Measurements from ENCODE around the gene CEACAM21.

CEACAM21 gene

GRCh38 chr19:41604831-41605230 lies 28.9 kb downstream of the CEACAM21 start:
- Mint-ChIP-seq H3K27me3 (peaks cover 7% of the 10 kb centered on the region), H3K4me1 (no peaks in the 10 kb centered on the region), H3K9me3 (peaks cover 2% of the 10 kb centered on the region), H3K36me3 (no peaks in the 10 kb centered on the region), H3K4me3 (no peak overlapping the region), H3K27ac (no peak overlapping the region)
- DNase-seq (ENCODE audit: low spot score in 2 of 2), result no peak
- ATAC-seq (ENCODE audit: low read depth), result no peak

DNA sequence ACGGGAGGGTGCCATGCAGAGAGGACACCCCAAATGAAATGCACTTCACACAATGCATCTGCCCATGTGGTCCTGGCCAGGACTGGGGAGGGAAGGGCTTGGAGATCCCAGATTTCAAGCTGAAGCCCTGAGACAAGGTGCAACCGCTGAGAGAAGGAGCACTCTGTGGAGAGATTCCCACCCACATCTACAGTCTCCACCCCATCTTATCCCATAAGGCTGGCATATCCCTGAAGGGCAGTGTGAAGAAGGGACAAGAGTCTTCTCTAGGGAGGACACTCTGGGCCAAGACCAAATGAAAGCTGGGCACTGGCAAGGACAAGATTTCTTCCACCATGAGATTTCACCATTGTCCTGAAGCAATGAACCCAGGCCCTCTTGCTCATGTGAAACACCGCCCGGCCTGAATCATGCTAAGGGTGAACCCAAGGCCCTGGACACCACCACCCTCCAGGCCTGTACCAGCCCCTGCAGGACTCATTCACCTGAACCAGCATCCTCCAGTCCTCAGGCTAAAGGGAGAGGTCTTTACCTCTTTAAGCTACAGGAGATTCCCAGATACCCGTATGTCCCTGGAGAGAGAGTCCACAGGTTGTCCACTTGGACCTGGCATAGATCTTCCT lies 30.4 kb downstream of the CEACAM21 start:
- peaks cover 2% of the 10 kb centered on the region for H3K36me3 Mint-ChIP-seq
- peaks cover 9% of the 10 kb centered on the region for H3K27me3 Mint-ChIP-seq
- no peaks in the 10 kb centered on the region for H3K4me1 Mint-ChIP-seq
- H3K4me3 Mint-ChIP-seq, result no peak overlapping the region
- no peak overlapping the region for H3K27ac Mint-ChIP-seq
- ATAC-seq (ENCODE audit: low read depth) (no peak), DNase-seq (ENCODE audit: low spot score in 2 of 2) (no peak)
- peaks cover 5% of the 10 kb centered on the region for H3K9me3 Mint-ChIP-seq

GRCh38 chr19:41607668-41608067 lies 31.7 kb downstream of the CEACAM21 start:
- peaks cover 7% of the 10 kb centered on the region for H3K27me3 Mint-ChIP-seq
- H3K4me1 Mint-ChIP-seq, result no peaks in the 10 kb centered on the region
- peaks cover 5% of the 10 kb centered on the region for H3K9me3 Mint-ChIP-seq
- DNase-seq (ENCODE audit: low spot score in 2 of 2) (no peak), ATAC-seq (ENCODE audit: low read depth) (no peak)
- no peak overlapping the region for H3K27ac Mint-ChIP-seq
- no peak overlapping the region for H3K4me3 Mint-ChIP-seq
- peaks cover 2% of the 10 kb centered on the region for H3K36me3 Mint-ChIP-seq

DNA sequence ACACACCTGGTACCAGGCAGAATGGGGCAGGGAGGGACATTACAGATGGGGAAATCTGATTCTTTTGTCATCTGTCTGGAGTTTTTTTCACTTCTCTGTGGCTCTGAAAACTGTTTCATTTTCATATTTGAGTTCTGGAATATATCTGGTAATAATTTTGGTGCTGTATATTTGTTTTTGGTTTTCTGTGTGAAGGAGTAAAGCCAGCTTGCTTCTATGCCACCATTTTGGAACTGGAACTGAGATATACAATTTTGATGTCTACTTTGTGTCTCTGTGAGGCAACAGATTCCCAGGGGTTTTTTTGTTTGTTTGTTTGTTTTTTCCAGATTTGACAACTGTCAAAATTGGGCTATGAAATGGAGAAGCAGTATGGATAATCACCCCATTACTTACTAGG lies 34.8 kb downstream of the CEACAM21 start:
- Mint-ChIP-seq H3K27ac (no peak overlapping the region), H3K9me3 (peaks cover 8% of the 10 kb centered on the region), H3K4me1 (no peaks in the 10 kb centered on the region), H3K27me3 (peaks cover 25% of the 10 kb centered on the region), H3K36me3 (peaks cover 2% of the 10 kb centered on the region), H3K4me3 (no peak overlapping the region)
- ATAC-seq (ENCODE audit: low read depth), result no peak
- DNase-seq (ENCODE audit: low spot score in 2 of 2), result no peak

DNA sequence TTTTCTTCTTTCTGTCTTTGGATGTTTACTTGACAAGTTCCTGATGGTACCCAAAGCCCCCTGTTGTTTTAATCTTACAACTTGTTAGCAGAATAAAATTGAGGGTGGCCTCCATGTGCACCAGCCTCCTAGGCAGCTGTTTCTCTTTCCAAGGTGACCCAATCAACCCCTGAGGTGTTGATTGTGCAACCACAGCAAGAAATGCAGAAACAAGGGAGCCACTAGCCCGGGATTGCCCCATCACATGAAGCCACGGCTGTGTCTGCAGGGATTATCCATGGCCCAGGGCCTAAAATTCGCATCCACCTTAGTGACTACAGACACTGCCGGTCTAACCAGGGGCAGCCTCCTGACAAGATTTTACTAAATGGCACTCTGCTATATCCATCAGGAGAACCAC lies 36.5 kb downstream of the CEACAM21 start:
- Mint-ChIP-seq H3K4me3 (no peak overlapping the region), H3K27ac (no peak overlapping the region), H3K27me3 (peaks cover 30% of the 10 kb centered on the region)

DNA sequence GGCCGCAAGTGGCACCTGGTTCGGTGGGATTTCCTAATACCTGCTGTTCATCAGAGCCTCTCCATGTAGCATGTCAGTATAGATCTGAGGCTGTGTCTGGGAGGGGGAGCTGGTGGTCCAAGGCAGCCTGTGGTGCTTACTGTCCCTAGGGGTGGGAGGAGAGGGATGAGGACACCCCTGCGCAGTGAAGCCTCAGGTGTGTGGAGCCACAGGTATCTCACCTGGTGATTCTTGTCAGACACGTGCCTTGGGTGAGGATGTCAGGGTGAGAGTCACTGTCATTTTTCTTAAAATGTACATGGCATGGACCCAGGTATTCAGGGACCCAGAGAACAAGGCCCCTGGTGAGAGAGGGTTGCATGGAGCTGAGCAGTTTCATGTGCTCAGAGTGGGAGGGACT lies 39.2 kb downstream of the CEACAM21 start:
- peaks cover 3% of the 10 kb centered on the region for H3K9me3 Mint-ChIP-seq
- H3K27me3 Mint-ChIP-seq, result peaks cover 29% of the 10 kb centered on the region
- H3K36me3 Mint-ChIP-seq, result no peaks in the 10 kb centered on the region
- no peaks in the 10 kb centered on the region for H3K4me1 Mint-ChIP-seq
- H3K4me3 Mint-ChIP-seq, result no peak overlapping the region
- DNase-seq (ENCODE audit: low spot score in 2 of 2) (no peak), ATAC-seq (ENCODE audit: low read depth) (no peak)
- H3K27ac Mint-ChIP-seq, result no peak overlapping the region

More for the DNA sequence above, 36.5 kb downstream of the CEACAM21 start:
- no peak for ATAC-seq (ENCODE audit: low read depth)
- peaks cover 2% of the 10 kb centered on the region for H3K36me3 Mint-ChIP-seq
- no peaks in the 10 kb centered on the region for H3K4me1 Mint-ChIP-seq
- no peak for DNase-seq (ENCODE audit: low spot score in 2 of 2)
- peaks cover 8% of the 10 kb centered on the region for H3K9me3 Mint-ChIP-seq

DNA sequence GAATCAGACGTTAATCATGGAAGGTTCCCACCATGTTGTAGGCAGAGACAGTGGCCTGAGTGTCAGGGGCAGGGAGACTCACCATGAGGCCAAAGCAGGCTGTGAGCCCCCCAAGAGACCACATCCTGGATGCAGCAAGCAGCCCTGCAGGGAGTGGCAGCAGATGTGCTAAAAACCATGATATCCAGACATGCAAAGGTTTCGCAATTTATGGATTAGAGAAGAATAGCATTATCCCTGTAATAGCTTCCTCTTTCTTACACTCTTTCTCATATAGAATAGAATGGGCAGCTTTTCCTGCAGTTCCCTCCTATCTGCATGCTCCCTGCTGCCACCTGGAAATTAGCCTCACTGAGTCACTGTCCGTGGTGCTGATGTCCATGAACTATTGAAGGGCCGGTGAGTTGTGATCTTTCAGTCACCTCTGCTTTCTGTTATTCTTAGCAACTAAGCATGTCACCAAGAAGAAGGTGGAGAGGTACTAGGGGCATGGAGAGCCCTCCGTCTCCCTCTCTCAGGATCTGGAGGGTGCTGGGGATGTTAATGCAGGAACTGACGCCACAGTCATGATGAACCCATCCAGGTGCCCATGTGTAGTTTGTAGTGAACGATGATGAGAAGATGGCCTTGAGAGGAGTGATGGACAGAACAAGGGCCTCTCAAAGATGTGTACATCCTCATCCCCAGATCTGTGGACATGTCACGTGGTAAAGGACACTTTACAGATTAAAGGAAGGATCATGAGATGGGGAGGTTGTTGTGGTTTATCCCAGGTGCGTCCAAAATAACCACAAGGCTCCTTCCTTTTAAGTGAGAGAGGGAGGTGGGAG lies 41.0 kb downstream of the CEACAM21 start:
- Mint-ChIP-seq H3K4me1 (no peaks in the 10 kb centered on the region), H3K27ac (no peak overlapping the region), H3K4me3 (no peak overlapping the region), H3K27me3 (peaks cover 31% of the 10 kb centered on the region), H3K36me3 (no peaks in the 10 kb centered on the region), H3K9me3 (peaks cover 3% of the 10 kb centered on the region)
- no peak for DNase-seq (ENCODE audit: low spot score in 2 of 2)
- no peak for ATAC-seq (ENCODE audit: low read depth)

- Mint-ChIP-seq H3K27me3 (peaks cover 30% of the 10 kb centered on the region), H3K4me1 (no peaks in the 10 kb centered on the region), H3K27ac (no peak overlapping the region), H3K4me3 (no peak overlapping the region), H3K36me3 (no peaks in the 10 kb centered on the region), H3K9me3 (peaks cover 3% of the 10 kb centered on the region)
- ATAC-seq (ENCODE audit: low read depth), result no peak
- peak in 1 of 2 donors; percentile 9 for DNase-seq (ENCODE audit: low spot score in 2 of 2)
Observed at GRCh38 chr19:41617941-41618730, 42.2 kb downstream of the CEACAM21 start.

GRCh38 chr19:41619018-41619556 lies 43.1 kb downstream of the CEACAM21 start:
- Mint-ChIP-seq H3K27ac (no peak overlapping the region), H3K27me3 (peaks cover 25% of the 10 kb centered on the region), H3K36me3 (no peaks in the 10 kb centered on the region), H3K9me3 (peaks cover 1% of the 10 kb centered on the region), H3K4me1 (no peaks in the 10 kb centered on the region), H3K4me3 (no peak overlapping the region)
- DNase-seq (ENCODE audit: low spot score in 2 of 2), result no peak
- no peak for ATAC-seq (ENCODE audit: low read depth)

DNA sequence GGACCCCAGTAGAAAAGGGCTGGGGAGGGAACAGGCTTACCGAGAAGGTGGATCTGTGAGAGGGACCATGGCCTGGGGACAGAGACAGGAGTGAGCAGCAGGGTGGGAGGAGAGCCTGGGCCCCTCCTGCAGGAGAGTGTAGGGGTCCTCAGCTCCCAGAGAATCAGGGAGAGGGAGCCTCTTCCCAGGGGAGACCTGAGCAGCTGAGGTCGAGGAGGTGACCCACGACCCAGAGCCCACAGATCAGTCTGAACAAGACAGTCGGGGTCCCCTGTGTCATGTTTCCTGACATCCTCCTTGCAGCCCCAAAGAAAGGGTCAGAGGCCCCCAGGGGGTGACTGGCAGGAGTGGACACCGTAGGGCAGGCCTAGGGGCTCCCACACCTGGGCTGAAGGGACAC lies 44.2 kb downstream of the CEACAM21 start:
- no peak for ATAC-seq (ENCODE audit: low read depth)

DNA sequence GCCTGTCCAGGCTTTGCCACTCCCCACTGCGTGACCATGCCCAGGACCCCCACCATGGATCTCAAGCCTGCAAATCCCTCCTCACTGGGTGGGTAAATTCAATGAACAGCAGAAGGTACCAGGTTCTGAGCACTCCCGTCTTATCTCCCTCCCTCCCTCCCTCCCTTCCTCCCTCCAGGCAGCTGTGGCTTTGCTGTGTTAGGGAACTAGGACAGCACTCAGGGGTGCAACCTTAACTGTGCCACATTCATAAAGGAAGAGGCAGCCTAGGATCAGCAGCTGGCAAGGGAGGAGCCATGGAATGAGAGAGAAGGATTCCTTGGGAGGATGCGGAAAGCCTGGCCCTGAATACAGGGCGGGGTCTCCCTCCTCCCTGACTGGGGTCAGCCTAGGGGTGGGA lies 45.3 kb downstream of the CEACAM21 start:
- H3K27me3 Mint-ChIP-seq, result peaks cover 14% of the 10 kb centered on the region
- no peak overlapping the region for H3K27ac Mint-ChIP-seq
- no peaks in the 10 kb centered on the region for H3K4me1 Mint-ChIP-seq
- no peak for ATAC-seq (ENCODE audit: low read depth)
- H3K9me3 Mint-ChIP-seq, result no peaks in the 10 kb centered on the region
- DNase-seq (ENCODE audit: low spot score in 2 of 2), result no peak
- H3K36me3 Mint-ChIP-seq, result no peaks in the 10 kb centered on the region
- H3K4me3 Mint-ChIP-seq, result no peak overlapping the region

More for the DNA sequence above, 44.2 kb downstream of the CEACAM21 start:
- Mint-ChIP-seq H3K36me3 (no peaks in the 10 kb centered on the region), H3K4me1 (no peaks in the 10 kb centered on the region), H3K27me3 (peaks cover 15% of the 10 kb centered on the region), H3K27ac (no peak overlapping the region), H3K4me3 (no peak overlapping the region), H3K9me3 (no peaks in the 10 kb centered on the region)
- no peak for DNase-seq (ENCODE audit: low spot score in 2 of 2)

GRCh38 chr19:41621654-41622053 lies 45.7 kb downstream of the CEACAM21 start:
- Mint-ChIP-seq H3K36me3 (no peaks in the 10 kb centered on the region), H3K9me3 (no peaks in the 10 kb centered on the region), H3K4me1 (no peaks in the 10 kb centered on the region), H3K4me3 (no peak overlapping the region), H3K27ac (no peak overlapping the region), H3K27me3 (peaks cover 13% of the 10 kb centered on the region)
- no peak for ATAC-seq (ENCODE audit: low read depth)
- no peak for DNase-seq (ENCODE audit: low spot score in 2 of 2)

GRCh38 chr19:41623360-41623759 lies 47.4 kb downstream of the CEACAM21 start:
- ATAC-seq (ENCODE audit: low read depth) (no peak), DNase-seq (ENCODE audit: low spot score in 2 of 2) (no peak)
- Mint-ChIP-seq H3K27me3 (peaks cover 15% of the 10 kb centered on the region), H3K9me3 (no peaks in the 10 kb centered on the region), H3K4me3 (no peak overlapping the region), H3K36me3 (no peaks in the 10 kb centered on the region), H3K27ac (no peak overlapping the region), H3K4me1 (no peaks in the 10 kb centered on the region)

GRCh38 chr19:41624515-41624914 lies 48.5 kb downstream of the CEACAM21 start:
- no peak for ATAC-seq (ENCODE audit: low read depth)
- no peaks in the 10 kb centered on the region for H3K4me1 Mint-ChIP-seq
- no peaks in the 10 kb centered on the region for H3K36me3 Mint-ChIP-seq
- peaks cover 19% of the 10 kb centered on the region for H3K27me3 Mint-ChIP-seq
- no peak overlapping the region for H3K27ac Mint-ChIP-seq
- no peaks in the 10 kb centered on the region for H3K9me3 Mint-ChIP-seq
- DNase-seq (ENCODE audit: low spot score in 2 of 2), result no peak
- no peak overlapping the region for H3K4me3 Mint-ChIP-seq

Data from memory B cell (primary cell).